WTC11 (cell line): ENCODE data around the gene TTC33. TPM values are rescaled to one million over a fixed set of nuclear protein-coding genes. Genes with fewer than 3 reads are reported as not detected.

Experiments used
- ATAC-seq: fragments of 200-7000 bp; cut with Tn5 transposase; 2 replicates; pipeline ENCODE4 v1.10.0; 2021; ENCODE audit warnings: mild to moderate bottlenecking, moderate library complexity
- CTCF ChIA-PET: fragments of 300-600 bp; sonication (Branson Sonifier 250); formaldehyde crosslinking; loops from one replicate; lab custom pipeline; 2021; ENCODE audit warnings: antibody characterized with exemption; lab: Charles Lee
- POLR2A ChIA-PET: fragments of 350-600 bp; sonication (Branson Sonifier 250); formaldehyde crosslinking; loops from one replicate; lab custom pipeline; 2021; ENCODE audit warnings: antibody characterized with exemption; lab: Charles Lee
- DNase-seq: peaks from one replicate; pipeline ENCODE4 v3.0.0; 2021; ENCODE audit warnings: low spot score
- H3K27ac Mint-ChIP-seq: 2 replicates; pipeline ENCODE4 v1.8.0; 2021; ENCODE audit warnings: mixed read lengths
- H3K27me3 Mint-ChIP-seq: 2 replicates; pipeline ENCODE4 v1.8.0; 2021; ENCODE audit warnings: low read depth, mild to moderate bottlenecking, moderate library complexity, mixed read lengths
- H3K36me3 Mint-ChIP-seq: 2 replicates; pipeline ENCODE4 v1.8.0; 2021; ENCODE audit warnings: mixed read lengths
- H3K4me1 Mint-ChIP-seq: 2 replicates; pipeline ENCODE4 v1.8.0; 2022; ENCODE audit warnings: mixed read lengths
- H3K4me3 Mint-ChIP-seq: 2 replicates; pipeline ENCODE4 v1.8.0; 2021; ENCODE audit warnings: mild to moderate bottlenecking, moderate library complexity, mixed read lengths
- H3K9me3 Mint-ChIP-seq: 2 replicates; pipeline ENCODE4 v1.8.0; 2021; ENCODE audit warnings: mixed read lengths
- ATF1 ChIP-seq: sonication (generic); formaldehyde crosslinking; IDR thresholded peaks from 2 replicates; pipeline ENCODE4 v1.8.1; 2023; ENCODE audit warnings: mild to moderate bottlenecking, moderate library complexity, missing genetic modification reagents
- CBFB ChIP-seq: sonication (generic); formaldehyde crosslinking; IDR thresholded peaks from 2 replicates; pipeline ENCODE4 v1.8.1; 2022; ENCODE audit warnings: mild to moderate bottlenecking, low read depth, missing genetic modification reagents
- CREB1 ChIP-seq: sonication (generic); formaldehyde crosslinking; IDR thresholded peaks from 2 replicates; pipeline ENCODE4 v1.8.0; 2023; ENCODE audit warnings: mild to moderate bottlenecking, missing genetic modification reagents
- ERG ChIP-seq: fragments of 250-450 bp; sonication (Bioruptor Pico); IDR thresholded peaks from 2 replicates; pipeline ENCODE4 v1.8.0; 2021; ENCODE audit warnings: mild to moderate bottlenecking
- FOXP4 ChIP-seq: sonication (generic); formaldehyde crosslinking; IDR thresholded peaks from 2 replicates; pipeline ENCODE4 v1.8.0; 2022; ENCODE audit warnings: mild to moderate bottlenecking, missing genetic modification reagents
- JUN ChIP-seq: sonication (generic); formaldehyde crosslinking; IDR thresholded peaks from 2 replicates; pipeline ENCODE4 v1.8.0; 2023; ENCODE audit warnings: mild to moderate bottlenecking, missing genetic modification reagents
- MXD4 ChIP-seq: fragments of 250-450 bp; sonication (Bioruptor Pico); IDR thresholded peaks from 2 replicates; pipeline ENCODE4 v1.8.0; 2021; ENCODE audit warnings: mild to moderate bottlenecking, moderate library complexity, borderline replicate concordance
- NFE2L1 ChIP-seq: sonication (generic); formaldehyde crosslinking; IDR thresholded peaks from 2 replicates; pipeline ENCODE4 v1.8.1; 2023; ENCODE audit warnings: missing genetic modification reagents
- NFYB ChIP-seq: sonication (generic); formaldehyde crosslinking; conservative IDR thresholded peaks from 2 replicates; pipeline ENCODE4 v1.8.0; 2022; ENCODE audit warnings: low read depth, missing genetic modification reagents
- NR3C1 ChIP-seq: sonication (generic); formaldehyde crosslinking; conservative IDR thresholded peaks from 2 replicates; pipeline ENCODE4 v1.8.1; 2023; ENCODE audit warnings: low read depth, mild to moderate bottlenecking, missing genetic modification reagents
- OVOL2 ChIP-seq: fragments of 250-450 bp; sonication (Bioruptor Pico); IDR thresholded peaks from 2 replicates; pipeline ENCODE4 v1.9.0; 2021; ENCODE audit warnings: mild to moderate bottlenecking, borderline replicate concordance
- RELA ChIP-seq: sonication (generic); formaldehyde crosslinking; IDR thresholded peaks from 2 replicates; pipeline ENCODE4 v1.8.1; 2022; ENCODE audit warnings: missing genetic modification reagents, mild to moderate bottlenecking, borderline replicate concordance
- STAT6 ChIP-seq: sonication (generic); formaldehyde crosslinking; conservative IDR thresholded peaks from 2 replicates; pipeline ENCODE4 v1.8.1; 2023; ENCODE audit warnings: mild to moderate bottlenecking, low read depth, missing genetic modification reagents, moderate library complexity
- TEAD1 ChIP-seq: sonication (generic); formaldehyde crosslinking; IDR thresholded peaks from 2 replicates; pipeline ENCODE4 v1.8.0; 2022; ENCODE audit warnings: mild to moderate bottlenecking, missing genetic modification reagents
- TEAD4 ChIP-seq: sonication (generic); formaldehyde crosslinking; IDR thresholded peaks from 2 replicates; pipeline ENCODE4 v1.8.0; 2022; ENCODE audit warnings: mild to moderate bottlenecking, missing genetic modification reagents
- TP53 ChIP-seq: sonication (generic); formaldehyde crosslinking; IDR thresholded peaks from 2 replicates; pipeline ENCODE4 v1.8.1; 2023; ENCODE audit warnings: mild to moderate bottlenecking, missing genetic modification reagents
- ZNF219 ChIP-seq: sonication (generic); formaldehyde crosslinking; IDR thresholded peaks from 2 replicates; pipeline ENCODE4 v1.8.0; 2023; ENCODE audit warnings: missing genetic modification reagents, mild to moderate bottlenecking, borderline replicate concordance
- ZNF317 ChIP-seq: sonication (generic); formaldehyde crosslinking; IDR thresholded peaks from 2 replicates; pipeline ENCODE4 v1.8.1; 2023; ENCODE audit warnings: low read depth, mild to moderate bottlenecking, moderate library complexity, missing genetic modification reagents, borderline replicate concordance
- total RNA-seq: library from RNA; stranded (reverse); gene quantifications from 3 replicates; pipeline ENCODE4 v1.2.3, GENCODE V29; 2021
- TF ChIP-seq, protein P1 (sequence below): sonication (generic); formaldehyde crosslinking; IDR thresholded peaks from 2 replicates; pipeline ENCODE4 v1.8.1; 2022; ENCODE audit warnings: mild to moderate bottlenecking, missing genetic modification reagents, moderate library complexity, borderline replicate concordance
- TF ChIP-seq, protein P2 (sequence below): sonication (generic); formaldehyde crosslinking; IDR thresholded peaks from 2 replicates; pipeline ENCODE4 v1.8.1; 2023; ENCODE audit warnings: mild to moderate bottlenecking, moderate library complexity, missing genetic modification reagents
- TF ChIP-seq, protein P3 (sequence below): fragments of 250-450 bp; sonication (Bioruptor Pico); IDR thresholded peaks from 2 replicates; pipeline ENCODE4 v1.9.0; 2021; ENCODE audit warnings: mild to moderate bottlenecking
- TF ChIP-seq, protein P4 (sequence below): sonication (generic); formaldehyde crosslinking; IDR thresholded peaks from 2 replicates; pipeline ENCODE4 v1.8.0; 2023; ENCODE audit warnings: missing genetic modification reagents
- TF ChIP-seq, protein P5 (sequence below): sonication (generic); formaldehyde crosslinking; IDR thresholded peaks from 2 replicates; pipeline ENCODE4 v1.8.1; 2022; ENCODE audit warnings: low read depth, mild to moderate bottlenecking, moderate library complexity, missing genetic modification reagents, borderline replicate concordance

The TTC33 gene
- total RNA-seq, 1 experiment from 2014 or later: 9.2 TPM

DNA sequence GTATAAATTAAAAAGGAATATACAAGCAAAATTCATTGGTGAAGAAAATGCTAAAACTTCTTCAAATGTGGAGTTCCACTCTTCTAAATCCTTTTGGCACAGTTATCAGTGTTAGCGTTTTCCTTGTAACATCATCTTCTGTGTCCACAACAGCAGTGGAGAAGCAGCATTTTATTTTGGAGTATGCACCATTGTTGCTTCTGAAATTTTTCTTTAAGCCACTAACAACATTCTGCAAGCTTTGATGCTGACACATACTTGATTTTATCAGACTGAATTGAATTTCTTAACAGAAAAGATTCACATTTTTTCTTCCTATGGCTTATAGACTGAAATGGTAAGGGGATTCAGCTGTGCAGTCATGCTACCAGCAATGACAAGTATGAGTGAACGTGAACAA, 136.8 kb downstream of the TTC33 start:
- no peak overlapping the region for H3K4me3 Mint-ChIP-seq
- ChIA-PET POLR2A (no interaction called here), CTCF (no interaction called here)
- DNase-seq (no peak), ATAC-seq (no peak)
- no peaks in the 10 kb centered on the region for H3K27me3 Mint-ChIP-seq
- no peak overlapping the region for H3K27ac Mint-ChIP-seq
- no peaks in the 10 kb centered on the region for H3K36me3 Mint-ChIP-seq
- H3K4me1 Mint-ChIP-seq: peaks cover 4% of the 10 kb centered on the region; the same call in 1 of the 2 replicates
- TF ChIP-seq, protein P1, sequence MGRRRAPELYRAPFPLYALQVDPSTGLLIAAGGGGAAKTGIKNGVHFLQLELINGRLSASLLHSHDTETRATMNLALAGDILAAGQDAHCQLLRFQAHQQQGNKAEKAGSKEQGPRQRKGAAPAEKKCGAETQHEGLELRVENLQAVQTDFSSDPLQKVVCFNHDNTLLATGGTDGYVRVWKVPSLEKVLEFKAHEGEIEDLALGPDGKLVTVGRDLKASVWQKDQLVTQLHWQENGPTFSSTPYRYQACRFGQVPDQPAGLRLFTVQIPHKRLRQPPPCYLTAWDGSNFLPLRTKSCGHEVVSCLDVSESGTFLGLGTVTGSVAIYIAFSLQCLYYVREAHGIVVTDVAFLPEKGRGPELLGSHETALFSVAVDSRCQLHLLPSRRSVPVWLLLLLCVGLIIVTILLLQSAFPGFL: no peak
- no peak for TF ChIP-seq STAT6 (CRISPR knock-in tag)
- no peak for TF ChIP-seq NFE2L1 (CRISPR knock-in tag)
- TF ChIP-seq FOXP4 (CRISPR knock-in tag): no peak
- no peak for TF ChIP-seq TEAD1 (CRISPR knock-in tag)
- TF ChIP-seq NFYB (CRISPR knock-in tag): no peak
- TF ChIP-seq, protein P2, sequence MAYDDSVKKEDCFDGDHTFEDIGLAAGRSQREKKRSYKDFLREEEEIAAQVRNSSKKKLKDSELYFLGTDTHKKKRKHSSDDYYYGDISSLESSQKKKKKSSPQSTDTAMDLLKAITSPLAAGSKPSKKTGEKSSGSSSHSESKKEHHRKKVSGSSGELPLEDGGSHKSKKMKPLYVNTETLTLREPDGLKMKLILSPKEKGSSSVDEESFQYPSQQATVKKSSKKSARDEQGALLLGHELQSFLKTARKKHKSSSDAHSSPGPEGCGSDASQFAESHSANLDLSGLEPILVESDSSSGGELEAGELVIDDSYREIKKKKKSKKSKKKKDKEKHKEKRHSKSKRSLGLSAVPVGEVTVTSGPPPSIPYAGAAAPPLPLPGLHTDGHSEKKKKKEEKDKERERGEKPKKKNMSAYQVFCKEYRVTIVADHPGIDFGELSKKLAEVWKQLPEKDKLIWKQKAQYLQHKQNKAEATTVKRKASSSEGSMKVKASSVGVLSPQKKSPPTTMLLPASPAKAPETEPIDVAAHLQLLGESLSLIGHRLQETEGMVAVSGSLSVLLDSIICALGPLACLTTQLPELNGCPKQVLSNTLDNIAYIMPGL (CRISPR knock-in tag): no peak
- TF ChIP-seq TP53 (CRISPR knock-in tag): no peak
- TF ChIP-seq, protein P3, sequence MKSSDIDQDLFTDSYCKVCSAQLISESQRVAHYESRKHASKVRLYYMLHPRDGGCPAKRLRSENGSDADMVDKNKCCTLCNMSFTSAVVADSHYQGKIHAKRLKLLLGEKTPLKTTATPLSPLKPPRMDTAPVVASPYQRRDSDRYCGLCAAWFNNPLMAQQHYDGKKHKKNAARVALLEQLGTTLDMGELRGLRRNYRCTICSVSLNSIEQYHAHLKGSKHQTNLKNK (CRISPR knock-in tag): no peak
- no peak for TF ChIP-seq CREB1 (CRISPR knock-in tag)
- TF ChIP-seq TEAD4: no peak
- TF ChIP-seq ATF1: no peak
- H3K9me3 Mint-ChIP-seq: no peaks in the 10 kb centered on the region

GRCh38 chr5:40616781-40617180, 139.0 kb downstream of the TTC33 start:
- ChIA-PET POLR2A (no interaction called here), CTCF (no interaction called here)
- Mint-ChIP-seq H3K27ac (no peak overlapping the region), H3K4me1 (no peaks in the 10 kb centered on the region), H3K4me3 (no peak overlapping the region), H3K36me3 (no peaks in the 10 kb centered on the region), H3K9me3 (no peaks in the 10 kb centered on the region), H3K27me3 (no peaks in the 10 kb centered on the region)
- ATAC-seq: no peak
- DNase-seq: no peak
- TF ChIP-seq ZNF317 (CRISPR knock-in tag) (no peak), ERG (CRISPR knock-in tag) (no peak), ZNF219 (CRISPR knock-in tag) (no peak), OVOL2 (CRISPR knock-in tag) (no peak), JUN (no peak), NR3C1 (CRISPR knock-in tag) (no peak), RELA (no peak), CBFB (CRISPR knock-in tag) (no peak), MXD4 (CRISPR knock-in tag) (no peak)
- TF ChIP-seq, protein P4, sequence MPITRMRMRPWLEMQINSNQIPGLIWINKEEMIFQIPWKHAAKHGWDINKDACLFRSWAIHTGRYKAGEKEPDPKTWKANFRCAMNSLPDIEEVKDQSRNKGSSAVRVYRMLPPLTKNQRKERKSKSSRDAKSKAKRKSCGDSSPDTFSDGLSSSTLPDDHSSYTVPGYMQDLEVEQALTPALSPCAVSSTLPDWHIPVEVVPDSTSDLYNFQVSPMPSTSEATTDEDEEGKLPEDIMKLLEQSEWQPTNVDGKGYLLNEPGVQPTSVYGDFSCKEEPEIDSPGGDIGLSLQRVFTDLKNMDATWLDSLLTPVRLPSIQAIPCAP: no peak
- TF ChIP-seq, protein P5, sequence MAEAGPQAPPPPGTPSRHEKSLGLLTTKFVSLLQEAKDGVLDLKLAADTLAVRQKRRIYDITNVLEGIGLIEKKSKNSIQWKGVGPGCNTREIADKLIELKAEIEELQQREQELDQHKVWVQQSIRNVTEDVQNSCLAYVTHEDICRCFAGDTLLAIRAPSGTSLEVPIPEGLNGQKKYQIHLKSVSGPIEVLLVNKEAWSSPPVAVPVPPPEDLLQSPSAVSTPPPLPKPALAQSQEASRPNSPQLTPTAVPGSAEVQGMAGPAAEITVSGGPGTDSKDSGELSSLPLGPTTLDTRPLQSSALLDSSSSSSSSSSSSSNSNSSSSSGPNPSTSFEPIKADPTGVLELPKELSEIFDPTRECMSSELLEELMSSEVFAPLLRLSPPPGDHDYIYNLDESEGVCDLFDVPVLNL (CRISPR knock-in tag): no peak
